IgD-negative memory B cell (primary cell): ENCODE measurements around the gene NTN5. TPM values are rescaled to one million over a fixed set of nuclear protein-coding genes. Genes with fewer than 3 reads are reported as not detected.
"Not testable (repeated sequence)": the region's sequence is repeated elsewhere in the genome, so short reads cannot be mapped to it uniquely, and the experiment has no call there.

Experiments
- H3K27ac Mint-ChIP-seq, 3 donors: one replicate each; pipeline ENCODE4 v1.8.0; 2020 to 2022; ENCODE audit warnings: mild to moderate bottlenecking in 3 of 3, mixed read lengths in 3 of 3, moderate library complexity in 1 of 3
- H3K27me3 Mint-ChIP-seq: one replicate; pipeline ENCODE4 v1.8.0; 2021; ENCODE audit warnings: mixed read lengths
- H3K36me3 Mint-ChIP-seq: one replicate; pipeline ENCODE4 v1.8.0; 2020; ENCODE audit warnings: mild to moderate bottlenecking, mixed read lengths
- H3K4me1 Mint-ChIP-seq, 3 donors: one replicate each; pipeline ENCODE4 v1.8.0; 2020 to 2022; ENCODE audit warnings: mixed read lengths in 3 of 3, mild to moderate bottlenecking in 1 of 3
- H3K4me3 Mint-ChIP-seq, 4 donors: one replicate each; pipeline ENCODE4 v1.8.0; 2020 to 2022; ENCODE audit warnings: mild to moderate bottlenecking in 4 of 4, mixed read lengths in 4 of 4, moderate library complexity in 3 of 4
- H3K9me3 Mint-ChIP-seq, 3 donors: one replicate each; pipeline ENCODE4 v1.8.0; 2020 to 2021; ENCODE audit warnings: mixed read lengths in 3 of 3, mild to moderate bottlenecking in 1 of 3
- polyA plus RNA-seq: library from polyadenylated mRNA; unstranded; fragments of 300-500 nt; fragmentation: Illumina TruSeq; gene quantifications from one replicate; pipeline ENCODE4 v1.2.3, GENCODE V29; 2021

Gene NTN5
- polyA plus RNA-seq, 1 donor from 2014 or later = 0.66 TPM

- peaks cover 2% of the 10 kb centered on the region for H3K27me3 Mint-ChIP-seq
- H3K4me1 Mint-ChIP-seq = no peaks in the 10 kb centered on the region
- peaks cover 1% of the 10 kb centered on the region for H3K36me3 Mint-ChIP-seq
- H3K4me3 Mint-ChIP-seq = no peak overlapping the region
- no peak overlapping the region for H3K27ac Mint-ChIP-seq
- no peaks in the 10 kb centered on the region for H3K9me3 Mint-ChIP-seq
Observed at GRCh38 chr19:48683349-48683748, 10.5 kb upstream of the NTN5 start.

- Mint-ChIP-seq H3K27me3 (peaks cover 2% of the 10 kb centered on the region), H3K27ac (no peak overlapping the region), H3K4me3 (no peak overlapping the region), H3K4me1 (no peaks in the 10 kb centered on the region), H3K9me3 (no peaks in the 10 kb centered on the region), H3K36me3 (peaks cover 1% of the 10 kb centered on the region)
Observed at GRCh38 chr19:48681127-48681470, 8.3 kb upstream of the NTN5 start.

- Mint-ChIP-seq H3K36me3 (peaks cover 1% of the 10 kb centered on the region), H3K27ac (no peak overlapping the region), H3K9me3 (no peaks in the 10 kb centered on the region)
Observed at GRCh38 chr19:48680436-48681126, 7.8 kb upstream of the NTN5 start.

GRCh38 chr19:48680006-48680405 lies 7.2 kb upstream of the NTN5 start:
- H3K36me3 Mint-ChIP-seq, H3K27ac Mint-ChIP-seq, H3K27me3 Mint-ChIP-seq, H3K4me1 Mint-ChIP-seq, H3K9me3 Mint-ChIP-seq, H3K4me3 Mint-ChIP-seq: not testable (repeated sequence)

More at GRCh38 chr19:48680436-48681126, 7.8 kb upstream of the NTN5 start:
- H3K4me1 Mint-ChIP-seq = peaks cover 0 to under 1% (median 0%) of the 10 kb centered on the region in 3 donors
- peaks cover 2% of the 10 kb centered on the region for H3K27me3 Mint-ChIP-seq
- no peak overlapping the region for H3K4me3 Mint-ChIP-seq

- peaks cover 1% of the 10 kb centered on the region for H3K36me3 Mint-ChIP-seq
- H3K27ac Mint-ChIP-seq = no peak overlapping the region
- H3K27me3 Mint-ChIP-seq = peaks cover 1% of the 10 kb centered on the region
- H3K9me3 Mint-ChIP-seq = no peaks in the 10 kb centered on the region
- peaks cover 5 to 6% (median 5%) of the 10 kb centered on the region in 3 donors for H3K4me1 Mint-ChIP-seq
- H3K4me3 Mint-ChIP-seq = no peak overlapping the region
Observed at GRCh38 chr19:48678201-48678600, 5.4 kb upstream of the NTN5 start.

- Mint-ChIP-seq H3K4me1 (peaks cover 5 to 6% (median 5%) of the 10 kb centered on the region in 3 donors), H3K36me3 (peaks cover 1% of the 10 kb centered on the region), H3K27me3 (no peaks in the 10 kb centered on the region), H3K4me3 (peak overlapping the region in 1 of 4 donors; percentile 57), H3K9me3 (no peaks in the 10 kb centered on the region), H3K27ac (no peak overlapping the region)
Observed at GRCh38 chr19:48676887-48677286, 4.1 kb upstream of the NTN5 start.

GRCh38 chr19:48676487-48676886 lies 3.7 kb upstream of the NTN5 start:
- Mint-ChIP-seq H3K27ac (peak overlapping the region in 1 of 3 donors; percentile 35), H3K36me3 (no peaks in the 10 kb centered on the region), H3K4me3 (no peak overlapping the region), H3K27me3 (no peaks in the 10 kb centered on the region), H3K9me3 (no peaks in the 10 kb centered on the region), H3K4me1 (peaks cover 5 to 6% (median 5%) of the 10 kb centered on the region in 3 donors)

- Mint-ChIP-seq H3K36me3 (no peaks in the 10 kb centered on the region), H3K9me3 (no peaks in the 10 kb centered on the region), H3K4me3 (no peak overlapping the region), H3K27ac (peak overlapping the region in 1 of 3 donors; percentile 64), H3K4me1 (peaks cover 5 to 6% (median 5%) of the 10 kb centered on the region in 3 donors), H3K27me3 (no peaks in the 10 kb centered on the region)
Observed at GRCh38 chr19:48674921-48675824, 2.4 kb upstream of the NTN5 start.

GRCh38 chr19:48674216-48674809 lies 1.5 kb upstream of the NTN5 start:
- peak overlapping the region in 1 of 3 donors; percentile 64 for H3K27ac Mint-ChIP-seq
- H3K4me1 Mint-ChIP-seq = peaks cover 5 to 6% (median 5%) of the 10 kb centered on the region in 3 donors
- no peaks in the 10 kb centered on the region for H3K27me3 Mint-ChIP-seq
- H3K9me3 Mint-ChIP-seq = no peaks in the 10 kb centered on the region
- no peak overlapping the region for H3K4me3 Mint-ChIP-seq
- H3K36me3 Mint-ChIP-seq = no peaks in the 10 kb centered on the region

GRCh38 chr19:48673436-48674100 lies 751 bp upstream of the NTN5 start:
- H3K27ac Mint-ChIP-seq = no peak overlapping the region
- no peaks in the 10 kb centered on the region for H3K9me3 Mint-ChIP-seq
- no peaks in the 10 kb centered on the region for H3K36me3 Mint-ChIP-seq
- peaks cover 5 to 6% (median 5%) of the 10 kb centered on the region in 3 donors for H3K4me1 Mint-ChIP-seq
- H3K27me3 Mint-ChIP-seq = no peaks in the 10 kb centered on the region
- H3K4me3 Mint-ChIP-seq = no peak overlapping the region

GRCh38 chr19:48671446-48671995 lies 1.3 kb downstream of the NTN5 start:
- H3K27me3 Mint-ChIP-seq = no peaks in the 10 kb centered on the region
- H3K4me1 Mint-ChIP-seq = peaks cover 5 to 6% (median 5%) of the 10 kb centered on the region in 3 donors
- no peak overlapping the region for H3K4me3 Mint-ChIP-seq
- no peaks in the 10 kb centered on the region for H3K9me3 Mint-ChIP-seq
- no peaks in the 10 kb centered on the region for H3K36me3 Mint-ChIP-seq
- no peak overlapping the region for H3K27ac Mint-ChIP-seq

GRCh38 chr19:48670699-48671445 lies 1.9 kb downstream of the NTN5 start:
- H3K36me3 Mint-ChIP-seq = no peaks in the 10 kb centered on the region
- H3K4me1 Mint-ChIP-seq = peaks cover 5 to 6% (median 5%) of the 10 kb centered on the region in 3 donors
- H3K4me3 Mint-ChIP-seq = no peak overlapping the region
- no peaks in the 10 kb centered on the region for H3K9me3 Mint-ChIP-seq
- H3K27me3 Mint-ChIP-seq = no peaks in the 10 kb centered on the region
- no peak overlapping the region for H3K27ac Mint-ChIP-seq

GRCh38 chr19:48669903-48670668 lies 2.7 kb downstream of the NTN5 start:
- H3K27ac Mint-ChIP-seq = peak overlapping the region in 1 of 3 donors; percentile 31
- H3K4me3 Mint-ChIP-seq = peak overlapping the region in 1 of 4 donors; percentile 75
- H3K36me3 Mint-ChIP-seq = no peaks in the 10 kb centered on the region
- no peaks in the 10 kb centered on the region for H3K27me3 Mint-ChIP-seq
- H3K4me1 Mint-ChIP-seq = peaks cover under 1 to 1% (median 1%) of the 10 kb centered on the region in 3 donors
- H3K9me3 Mint-ChIP-seq = no peaks in the 10 kb centered on the region
